HEK293 (cell line): ENCODE data around the gene IFNE.

Experiments
- CTCF ChIA-PET: fragments of 350-600 bp; formaldehyde crosslinking; extraction: SDS; loops from one replicate; lab custom pipeline; 2021; ENCODE audit warnings: antibody characterized with exemption; lab: Yijun Ruan, JAX
- POLR2A ChIA-PET: fragments of 300-600 bp; formaldehyde crosslinking; extraction: SDS; loops from one replicate; lab custom pipeline; 2020; ENCODE audit warnings: antibody characterized with exemption, inconsistent platforms; lab: Yijun Ruan, JAX
- H3K27ac ChIP-seq: fragments of 200-500 bp; sonication (Bioruptor generic); 2 replicates; pipeline ENCODE4 v1.5.1; 2014; ENCODE audit warnings: low read depth, low read length, control low read depth, inconsistent platforms; ENCODE audit errors: extremely low read depth
- H3K36me3 ChIP-seq, 2 experiments: fragments of 200-500 bp in 1 of 2; sonication (Bioruptor generic) in 1 of 2; 1 replicate in 1 of 2; 2 replicates in 1 of 2; pipeline ENCODE4 v1.5.1; 2014 to 2017; ENCODE audit warnings: inconsistent platforms in 2 of 2, low read length in 2 of 2; ENCODE audit not compliant: control insufficient read depth in 2 of 2, insufficient read depth in 1 of 2
- H3K4me1 ChIP-seq: fragments of 200-500 bp; sonication (Bioruptor generic); 2 replicates; pipeline ENCODE4 v1.5.1; 2014; ENCODE audit warnings: mild to moderate bottlenecking, low read length, inconsistent platforms; ENCODE audit not compliant: control insufficient read depth, insufficient read depth
- H3K4me3 ChIP-seq: 2 replicates; pipeline ENCODE4 v1.5.1; 2011; ENCODE audit warnings: low read depth, mild to moderate bottlenecking, control low read depth, low read length, moderate library complexity
- H3K9me3 ChIP-seq: fragments of 200-500 bp; sonication (Bioruptor generic); 2 replicates; pipeline ENCODE4 v1.5.1; 2014; ENCODE audit warnings: low read depth, low read length, inconsistent platforms; ENCODE audit not compliant: control insufficient read depth, insufficient read depth
- ATF2 ChIP-seq: fragments of 450-650 bp; formaldehyde crosslinking; IDR thresholded peaks from 2 replicates; pipeline ENCODE4 v1.5.1; 2016; ENCODE audit warnings: missing biosample characterization, missing genetic modification characterization, low read depth
- CTCF ChIP-seq: fragments of 450-650 bp; formaldehyde crosslinking; IDR thresholded peaks from 2 replicates; pipeline ENCODE4 v1.5.1; 2016; ENCODE audit warnings: missing biosample characterization, missing genetic modification characterization
- HOXC10 ChIP-seq: sonication (generic); formaldehyde crosslinking; IDR thresholded peaks from 2 replicates; pipeline ENCODE4 v1.8.1; 2023; ENCODE audit warnings: mild to moderate bottlenecking, missing genetic modification reagents
- PRDM6 ChIP-seq: fragments of 450-650 bp; formaldehyde crosslinking; IDR thresholded peaks from 2 replicates; pipeline ENCODE4 v1.5.1; 2017; ENCODE audit warnings: missing biosample characterization, missing genetic modification characterization
- SCRT2 ChIP-seq: fragments of 450-650 bp; formaldehyde crosslinking; IDR thresholded peaks from 2 replicates; pipeline ENCODE4 v1.5.1; 2016; ENCODE audit warnings: missing biosample characterization, missing genetic modification characterization
- ZBTB20 ChIP-seq: fragments of 450-650 bp; formaldehyde crosslinking; IDR thresholded peaks from 2 replicates; pipeline ENCODE4 v1.5.1; 2016; ENCODE audit warnings: missing biosample characterization, missing genetic modification characterization
- ZEB2 ChIP-seq: fragments of 450-650 bp; formaldehyde crosslinking; IDR thresholded peaks from 2 replicates; pipeline ENCODE4 v1.5.1; 2016; ENCODE audit warnings: missing biosample characterization, missing genetic modification characterization
- ZFP37 ChIP-seq: fragments of 450-650 bp; formaldehyde crosslinking; IDR thresholded peaks from 2 replicates; pipeline ENCODE4 v1.5.1; 2016; ENCODE audit warnings: missing biosample characterization, missing genetic modification characterization
- ZNF114 ChIP-seq: fragments of 450-650 bp; formaldehyde crosslinking; IDR thresholded peaks from 2 replicates; pipeline ENCODE4 v1.5.0; 2017; ENCODE audit warnings: missing biosample characterization, missing genetic modification characterization
- ZNF138 ChIP-seq: fragments of 450-650 bp; formaldehyde crosslinking; IDR thresholded peaks from 2 replicates; pipeline ENCODE4 v1.5.1; 2016; ENCODE audit warnings: missing biosample characterization, missing genetic modification characterization, borderline replicate concordance
- ZNF169 ChIP-seq: fragments of 450-650 bp; formaldehyde crosslinking; IDR thresholded peaks from 2 replicates; pipeline ENCODE4 v1.5.1; 2016; ENCODE audit warnings: missing biosample characterization, missing genetic modification characterization
- ZNF175 ChIP-seq: fragments of 450-650 bp; formaldehyde crosslinking; IDR thresholded peaks from 2 replicates; pipeline ENCODE4 v1.5.1; 2016; ENCODE audit warnings: missing biosample characterization, missing genetic modification characterization
- ZNF311 ChIP-seq: fragments of 450-650 bp; formaldehyde crosslinking; IDR thresholded peaks from 2 replicates; pipeline ENCODE4 v1.5.1; 2017; ENCODE audit warnings: missing biosample characterization, missing genetic modification characterization, borderline replicate concordance
- ZNF335 ChIP-seq: fragments of 450-650 bp; formaldehyde crosslinking; conservative IDR thresholded peaks from 2 replicates; pipeline ENCODE4 v1.5.1; 2016; ENCODE audit warnings: missing biosample characterization, missing genetic modification characterization
- ZNF433 ChIP-seq: fragments of 450-650 bp; formaldehyde crosslinking; IDR thresholded peaks from 2 replicates; pipeline ENCODE4 v1.5.1; 2016; ENCODE audit warnings: missing biosample characterization, missing genetic modification characterization, low read depth
- ZNF488 ChIP-seq: fragments of 450-650 bp; formaldehyde crosslinking; IDR thresholded peaks from 2 replicates; pipeline ENCODE4 v1.5.1; 2016; ENCODE audit warnings: missing biosample characterization, missing genetic modification characterization
- ZNF624 ChIP-seq: fragments of 450-650 bp; formaldehyde crosslinking; IDR thresholded peaks from 2 replicates; pipeline ENCODE4 v1.5.1; 2017; ENCODE audit warnings: missing biosample characterization, missing genetic modification characterization
- ZSCAN23 ChIP-seq: fragments of 450-650 bp; formaldehyde crosslinking; IDR thresholded peaks from 2 replicates; pipeline ENCODE4 v1.5.1; 2016; ENCODE audit warnings: missing biosample characterization, missing genetic modification characterization

Gene IFNE

GRCh38 chr9:21479152-21479702, 2.9 kb downstream of the IFNE start:
- TF ChIP-seq ZNF138 (tag by site-specific recombination) (no peak), ZNF175 (tag by site-specific recombination) (no peak), HOXC10 (CRISPR knock-in tag) (no peak), ZSCAN23 (tag by site-specific recombination) (no peak), ZNF488 (no peak), ZNF114 (tag by site-specific recombination) (no peak), SCRT2 (tag by site-specific recombination) (no peak)
- POLR2A ChIA-PET, result no interaction called here
- CTCF ChIA-PET, result interaction anchor here (0.5 kb wide), 1 partner anchor 116 kb away, joined by 4 read pairs; no protein-coding TSS in a partner anchor

GRCh38 chr9:21477466-21477865, 4.6 kb downstream of the IFNE start:
- TF ChIP-seq ZBTB20 (no peak), ATF2 (tag by site-specific recombination) (no peak), ZNF335 (tag by site-specific recombination) (no peak), CTCF (tag by site-specific recombination) (no peak), ZNF624 (tag by site-specific recombination) (no peak), ZNF169 (no peak), ZNF488 (no peak), PRDM6 (tag by site-specific recombination) (no peak), ZNF433 (tag by site-specific recombination) (no peak), ZEB2 (tag by site-specific recombination) (no peak), ZNF311 (tag by site-specific recombination) (no peak), ZFP37 (no peak)
- POLR2A ChIA-PET, result no interaction called here
- CTCF ChIA-PET, result interaction anchor here (0.7 to 1.7 kb wide), 4 partner anchors 11 to 1024 kb away, joined by 3 to 5 read pairs (median 4); no protein-coding TSS in a partner anchor
- Histone ChIP-seq H3K4me1 (no peaks in the 10 kb centered on the region), H3K9me3 (no peaks in the 10 kb centered on the region), H3K27ac (no peak overlapping the region), H3K36me3 (no peaks in the 10 kb centered on the region), H3K4me3 (no peak overlapping the region)

More at GRCh38 chr9:21479152-21479702, 2.9 kb downstream of the IFNE start:
- no peaks in the 10 kb centered on the region for H3K36me3 ChIP-seq
- H3K9me3 ChIP-seq, result no peaks in the 10 kb centered on the region
- H3K4me3 ChIP-seq, result no peak overlapping the region
- no peak overlapping the region for H3K27ac ChIP-seq
- no peaks in the 10 kb centered on the region for H3K4me1 ChIP-seq
